ENCODE results near the gene ZNF619.

The ZNF619 gene

DNA sequence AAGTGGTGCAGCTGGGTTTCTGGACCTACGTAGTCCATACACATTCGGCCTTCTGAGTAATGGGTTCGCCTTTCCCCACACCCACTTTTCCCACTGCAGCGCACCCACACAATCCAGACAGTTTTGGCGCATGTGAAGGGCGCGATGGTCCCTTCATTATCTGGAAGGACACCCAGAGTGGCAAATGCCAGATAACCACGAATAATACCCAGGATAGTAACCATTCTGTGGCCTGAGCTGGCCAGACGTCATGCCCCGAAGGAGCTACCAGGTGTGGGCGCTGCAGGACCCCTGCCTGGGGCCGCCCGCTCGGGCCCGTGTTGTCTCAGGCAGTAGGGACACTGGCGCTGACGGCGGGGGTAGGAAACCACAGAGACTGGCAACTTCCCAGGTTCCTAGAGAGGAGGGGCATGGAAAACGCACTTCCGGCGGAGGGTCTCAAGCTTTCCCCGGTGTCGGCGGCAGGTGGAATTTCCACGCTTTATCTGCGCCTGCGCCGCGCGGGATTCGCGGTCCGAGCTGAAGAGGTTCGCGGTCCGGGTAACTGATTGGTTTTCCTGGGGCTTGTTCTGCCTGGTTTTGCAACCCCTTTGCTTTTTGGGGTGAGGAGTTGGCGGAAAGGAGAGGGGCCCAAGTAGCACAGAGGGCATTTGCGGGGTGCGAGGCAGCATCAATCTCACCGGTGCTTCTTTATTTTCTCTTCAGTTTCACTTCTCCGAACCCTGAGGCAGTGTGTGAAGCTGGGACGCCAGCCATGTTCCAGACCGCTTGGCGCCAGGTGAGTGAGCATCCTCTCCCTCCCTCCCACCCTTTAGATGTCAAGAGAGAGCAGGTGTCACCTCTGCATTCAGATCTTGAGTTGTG is 28.9 kb downstream of the ZNF619 start, which contains the start of gene ZNF620:
Gene ZNF620, plus strand, starts transcription at position 441 of the 864 bp plus-strand sequence. Its CDS starts 314 bp downstream, at position 755.
- Histone ChIP-seq H3K36me3 (ENCODE audit: control insufficient read depth in 1 of 2, insufficient read depth in 2 of 2, low read depth in 1 of 2, low read length in 2 of 2) (peaks cover 0 to 5% of the 10 kb centered on the region in 2 experiments), H3K4ac (ENCODE audit: low read depth in 1 of 2, low read length in 2 of 2) (peak within 1 kb of the TSS in 1 of 2 experiments; percentile 20), H3K27ac (ENCODE audit: low read length, poor library complexity, severe bottlenecking) (peak within 1 kb of the TSS; percentile 44), H3K4me2 (ENCODE audit: low read length, poor library complexity, severe bottlenecking) (peak within 1 kb of the TSS; percentile 72), H3K4me1 (ENCODE audit: control insufficient read depth, insufficient read depth, low read depth, low read length) (peaks cover 7% of the 10 kb centered on the region), H2AFZ (ENCODE audit: low read depth, low read length) (peak within 1 kb of the TSS; percentile 95), H4K8ac (ENCODE audit: low read length) (peak within 1 kb of the TSS; percentile 89), H3K9ac (ENCODE audit: low read length) (peak within 1 kb of the TSS; percentile 72), H3K79me1 (replicated peaks; ENCODE audit: low read length, poor library complexity, severe bottlenecking) (no peaks in the 10 kb centered on the region), H3K9me3 (ENCODE audit: control insufficient read depth, low read length) (no peaks in the 10 kb centered on the region), H3K18ac (ENCODE audit: low read depth in 1 of 2, low read length in 2 of 2) (peak within 1 kb of the TSS in 1 of 2 experiments; percentile 44), H2AK5ac (ENCODE audit: low read length, severe bottlenecking) (peak within 1 kb of the TSS; percentile 60), H3K23ac (ENCODE audit: low read length in 2 of 2) (no peak within 1 kb of the TSS), H2BK120ac (ENCODE audit: low read depth, low read length) (no peak within 1 kb of the TSS), H3K27me3 (ENCODE audit: control insufficient read depth in 1 of 2, insufficient read depth in 1 of 2, low read length in 2 of 2) (no peaks in the 10 kb centered on the region), H2BK12ac (ENCODE audit: low read length in 2 of 2) (peak within 1 kb of the TSS in 1 of 2 experiments; percentile 41), H2BK5ac (ENCODE audit: low read depth, low read length, poor library complexity, severe bottlenecking) (no peak within 1 kb of the TSS), H3K4me3 (ENCODE audit: insufficient read depth in 1 of 2, low read depth in 1 of 2, low read length in 2 of 2) (peak within 1 kb of the TSS; percentile 70 to 84), H4K91ac (ENCODE audit: low read length) (peak within 1 kb of the TSS; percentile 74), H3K14ac (ENCODE audit: low read length in 2 of 2) (peak within 1 kb of the TSS in 1 of 2 experiments; percentile 45), H2BK15ac (ENCODE audit: low read depth, poor library complexity, severe bottlenecking) (peak within 1 kb of the TSS; percentile 70)
- peak; percentile 48 for DNase-seq
- WGBS: 15% methylated on average over 43 of the region's 44 CpGs

DNA sequence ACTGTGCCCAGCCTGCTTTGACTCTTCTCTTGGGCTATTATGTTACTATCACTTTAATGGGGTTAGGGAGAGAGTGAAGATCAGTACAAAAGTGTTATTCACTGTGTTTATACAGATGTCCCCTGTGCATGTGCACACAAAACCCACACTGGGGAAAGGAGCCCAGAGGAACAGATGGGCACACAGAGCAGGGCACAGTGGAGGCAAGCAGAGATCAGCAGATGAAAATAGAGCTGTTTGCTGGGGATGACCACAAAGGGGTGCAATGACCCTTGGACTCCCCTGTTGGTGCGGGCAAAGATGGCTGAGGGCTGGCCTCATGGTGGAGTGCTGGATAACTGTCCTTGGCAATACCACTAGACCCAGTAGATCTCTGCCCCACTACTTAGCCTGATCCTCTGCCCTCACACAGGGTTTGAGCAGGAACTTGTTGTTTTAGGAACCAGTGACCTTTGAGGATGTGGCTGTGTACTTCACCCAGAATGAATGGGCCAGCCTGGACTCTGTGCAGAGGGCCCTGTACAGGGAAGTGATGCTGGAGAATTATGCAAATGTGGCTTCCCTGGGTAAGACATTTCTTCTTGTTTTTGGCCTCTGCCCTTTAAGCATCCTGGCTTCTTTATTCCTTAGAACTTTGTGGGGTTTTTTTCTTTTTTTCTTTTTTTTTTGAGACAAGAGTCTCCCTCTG is 34.3 kb downstream of the ZNF619 start:
- Histone ChIP-seq H3K27me3 (ENCODE audit: control insufficient read depth in 1 of 2, insufficient read depth in 1 of 2, low read length in 2 of 2) (no peaks in the 10 kb centered on the region), H3K4ac (ENCODE audit: low read depth in 1 of 2, low read length in 2 of 2) (no peak overlapping the region), H2BK120ac (ENCODE audit: low read depth, low read length) (no peak overlapping the region), H4K91ac (ENCODE audit: low read length) (no peak overlapping the region), H3K14ac (ENCODE audit: low read length in 2 of 2) (no peak overlapping the region), H2AFZ (ENCODE audit: low read depth, low read length) (no peak overlapping the region), H3K36me3 (ENCODE audit: control insufficient read depth in 1 of 2, insufficient read depth in 2 of 2, low read depth in 1 of 2, low read length in 2 of 2) (peaks cover 0 to 18% of the 10 kb centered on the region in 2 experiments), H4K8ac (ENCODE audit: low read length) (peak overlapping the region; percentile 7), H3K27ac (ENCODE audit: low read length, poor library complexity, severe bottlenecking) (no peak overlapping the region), H3K4me2 (ENCODE audit: low read length, poor library complexity, severe bottlenecking) (no peak overlapping the region), H3K9me3 (ENCODE audit: control insufficient read depth, low read length) (no peaks in the 10 kb centered on the region), H3K4me1 (ENCODE audit: control insufficient read depth, insufficient read depth, low read depth, low read length) (no peaks in the 10 kb centered on the region), H3K79me1 (replicated peaks; ENCODE audit: low read length, poor library complexity, severe bottlenecking) (no peaks in the 10 kb centered on the region), H3K9ac (ENCODE audit: low read length) (no peak overlapping the region), H3K23ac (ENCODE audit: low read length in 2 of 2) (no peak overlapping the region), H2BK5ac (ENCODE audit: low read depth, low read length, poor library complexity, severe bottlenecking) (no peak overlapping the region), H2BK15ac (ENCODE audit: low read depth, poor library complexity, severe bottlenecking) (no peak overlapping the region), H3K18ac (ENCODE audit: low read depth in 1 of 2, low read length in 2 of 2) (no peak overlapping the region), H3K4me3 (ENCODE audit: insufficient read depth in 1 of 2, low read depth in 1 of 2, low read length in 2 of 2) (no peak overlapping the region), H2BK12ac (ENCODE audit: low read length in 2 of 2) (no peak overlapping the region), H2AK5ac (ENCODE audit: low read length, severe bottlenecking) (no peak overlapping the region)
- no CpG with 5 or more reads among the region's 1 CpG for WGBS
- DNase-seq: no peak

DNA sequence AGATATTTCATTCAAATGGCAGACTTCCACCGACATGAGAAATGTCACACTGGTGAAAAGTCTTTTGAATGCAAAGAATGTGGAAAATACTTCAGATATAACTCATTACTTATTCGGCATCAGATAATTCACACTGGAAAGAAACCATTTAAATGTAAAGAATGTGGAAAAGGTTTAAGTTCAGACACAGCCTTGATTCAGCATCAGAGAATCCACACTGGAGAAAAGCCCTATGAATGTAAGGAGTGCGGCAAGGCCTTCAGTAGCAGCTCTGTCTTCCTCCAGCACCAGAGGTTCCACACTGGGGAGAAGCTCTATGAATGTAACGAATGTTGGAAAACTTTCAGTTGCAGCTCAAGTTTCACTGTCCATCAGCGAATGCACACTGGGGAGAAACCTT is 39.3 kb downstream of the ZNF619 start:
- Histone ChIP-seq H3K27me3 (ENCODE audit: control insufficient read depth in 1 of 2, insufficient read depth in 1 of 2, low read length in 2 of 2) (no peaks in the 10 kb centered on the region), H4K91ac (ENCODE audit: low read length) (no peak overlapping the region), H3K23ac (ENCODE audit: low read length in 2 of 2) (no peak overlapping the region), H2AFZ (ENCODE audit: low read depth, low read length) (no peak overlapping the region), H3K4me3 (ENCODE audit: insufficient read depth in 1 of 2, low read depth in 1 of 2, low read length in 2 of 2) (no peak overlapping the region), H3K9me3 (ENCODE audit: control insufficient read depth, low read length) (no peaks in the 10 kb centered on the region), H3K14ac (ENCODE audit: low read length in 2 of 2) (no peak overlapping the region), H2AK5ac (ENCODE audit: low read length, severe bottlenecking) (no peak overlapping the region), H2BK5ac (ENCODE audit: low read depth, low read length, poor library complexity, severe bottlenecking) (no peak overlapping the region), H3K79me1 (replicated peaks; ENCODE audit: low read length, poor library complexity, severe bottlenecking) (no peaks in the 10 kb centered on the region), H3K27ac (ENCODE audit: low read length, poor library complexity, severe bottlenecking) (no peak overlapping the region), H3K4me2 (ENCODE audit: low read length, poor library complexity, severe bottlenecking) (no peak overlapping the region), H3K4me1 (ENCODE audit: control insufficient read depth, insufficient read depth, low read depth, low read length) (no peaks in the 10 kb centered on the region), H2BK15ac (ENCODE audit: low read depth, poor library complexity, severe bottlenecking) (no peak overlapping the region), H3K9ac (ENCODE audit: low read length) (no peak overlapping the region), H3K18ac (ENCODE audit: low read depth in 1 of 2, low read length in 2 of 2) (no peak overlapping the region), H2BK120ac (ENCODE audit: low read depth, low read length) (no peak overlapping the region), H3K4ac (ENCODE audit: low read depth in 1 of 2, low read length in 2 of 2) (no peak overlapping the region), H4K8ac (ENCODE audit: low read length) (no peak overlapping the region), H2BK12ac (ENCODE audit: low read length in 2 of 2) (no peak overlapping the region), H3K36me3 (ENCODE audit: control insufficient read depth in 1 of 2, insufficient read depth in 2 of 2, low read depth in 1 of 2, low read length in 2 of 2) (peaks cover 0 to 14% of the 10 kb centered on the region in 2 experiments)
- DNase-seq: peak; percentile 7
- 97% methylated on average over 3 of the region's 5 CpGs for WGBS

DNA sequence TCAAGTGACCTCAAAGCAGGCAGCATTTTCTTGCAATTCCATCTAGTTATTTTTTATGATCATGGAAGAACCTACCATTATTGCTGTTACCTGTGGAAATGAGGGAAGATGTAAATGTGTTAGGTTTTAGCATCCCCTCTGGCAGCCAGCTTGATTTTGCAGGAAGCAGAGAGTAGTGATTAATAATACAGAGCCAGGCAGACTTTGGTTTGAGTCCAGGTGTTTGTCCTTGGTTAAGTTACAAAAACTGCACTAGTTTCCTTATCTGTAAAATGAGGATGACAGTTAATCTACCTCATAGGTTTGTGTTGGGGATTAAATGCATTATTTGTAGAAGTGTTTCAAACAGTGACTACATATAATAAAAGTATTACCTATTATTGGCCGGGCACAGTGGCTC is 41.1 kb downstream of the ZNF619 start:
- Histone ChIP-seq H2BK15ac (ENCODE audit: low read depth, poor library complexity, severe bottlenecking) (no peak overlapping the region), H2BK120ac (ENCODE audit: low read depth, low read length) (no peak overlapping the region), H3K4me3 (ENCODE audit: insufficient read depth in 1 of 2, low read depth in 1 of 2, low read length in 2 of 2) (no peak overlapping the region), H2AFZ (ENCODE audit: low read depth, low read length) (no peak overlapping the region), H4K8ac (ENCODE audit: low read length) (no peak overlapping the region), H2AK5ac (ENCODE audit: low read length, severe bottlenecking) (no peak overlapping the region), H4K91ac (ENCODE audit: low read length) (no peak overlapping the region), H3K4me2 (ENCODE audit: low read length, poor library complexity, severe bottlenecking) (no peak overlapping the region), H3K27me3 (ENCODE audit: control insufficient read depth in 1 of 2, insufficient read depth in 1 of 2, low read length in 2 of 2) (no peaks in the 10 kb centered on the region), H2BK12ac (ENCODE audit: low read length in 2 of 2) (no peak overlapping the region), H3K23ac (ENCODE audit: low read length in 2 of 2) (no peak overlapping the region), H3K14ac (ENCODE audit: low read length in 2 of 2) (no peak overlapping the region), H3K4ac (ENCODE audit: low read depth in 1 of 2, low read length in 2 of 2) (no peak overlapping the region), H3K4me1 (ENCODE audit: control insufficient read depth, insufficient read depth, low read depth, low read length) (no peaks in the 10 kb centered on the region), H2BK5ac (ENCODE audit: low read depth, low read length, poor library complexity, severe bottlenecking) (no peak overlapping the region), H3K9ac (ENCODE audit: low read length) (no peak overlapping the region), H3K79me1 (replicated peaks; ENCODE audit: low read length, poor library complexity, severe bottlenecking) (no peaks in the 10 kb centered on the region), H3K18ac (ENCODE audit: low read depth in 1 of 2, low read length in 2 of 2) (no peak overlapping the region), H3K36me3 (ENCODE audit: control insufficient read depth in 1 of 2, insufficient read depth in 2 of 2, low read depth in 1 of 2, low read length in 2 of 2) (peaks cover 0 to 9% of the 10 kb centered on the region in 2 experiments), H3K9me3 (ENCODE audit: control insufficient read depth, low read length) (no peaks in the 10 kb centered on the region), H3K27ac (ENCODE audit: low read length, poor library complexity, severe bottlenecking) (no peak overlapping the region)
- DNase-seq: no peak
- WGBS: 83% methylated on average over 1 of the region's 1 CpG

Data from mesenchymal stem cell (in vitro differentiated cells and primary cell).